IMR-90 (cell line): Measurements from ENCODE around the gene PCBP3.

Source experiments
- BHLHE40 ChIP-seq: fragments of 150-350 bp; IDR thresholded peaks from 2 replicates; pipeline ENCODE4 v1.6.1; 2016; ENCODE audit warnings: mild to moderate bottlenecking, low read depth, low read length
- CEBPB ChIP-seq: IDR thresholded peaks from 2 replicates; pipeline ENCODE4 v1.6.1; 2012; ENCODE audit warnings: low read depth, low read length, improper control_type of control experiment
- FOS ChIP-seq: fragments of 150-350 bp; IDR thresholded peaks from 2 replicates; pipeline ENCODE4 v1.6.1; 2016; ENCODE audit warnings: low read depth, low read length
- MAFK ChIP-seq: IDR thresholded peaks from 2 replicates; pipeline ENCODE4 v1.6.1; 2012; ENCODE audit warnings: low read depth, low read length, improper control_type of control experiment
- MAZ ChIP-seq: IDR thresholded peaks from 2 replicates; pipeline ENCODE4 v1.6.1; 2012; ENCODE audit warnings: low read depth, mild to moderate bottlenecking, low read length, improper control_type of control experiment, moderate library complexity, borderline replicate concordance
- MXI1 ChIP-seq: IDR thresholded peaks from 2 replicates; pipeline ENCODE4 v1.6.1; 2012; ENCODE audit warnings: low read depth, mild to moderate bottlenecking, low read length, moderate library complexity, borderline replicate concordance
- POLR2A ChIP-seq: IDR thresholded peaks from 2 replicates; pipeline ENCODE4 v1.6.1; 2012; ENCODE audit warnings: mild to moderate bottlenecking, low read depth, low read length
- RAD21 ChIP-seq: IDR thresholded peaks from 2 replicates; pipeline ENCODE4 v1.6.1; 2012; ENCODE audit warnings: low read length, improper control_type of control experiment
- RCOR1 ChIP-seq: IDR thresholded peaks from 2 replicates; pipeline ENCODE4 v1.6.1; 2012; ENCODE audit warnings: mild to moderate bottlenecking, low read length, improper control_type of control experiment; ENCODE audit not compliant: insufficient replicate concordance
- RFX5 ChIP-seq: IDR thresholded peaks from 2 replicates; pipeline ENCODE4 v1.8.0; 2012; ENCODE audit warnings: low read depth, mild to moderate bottlenecking, low read length, moderate library complexity
- SMC3 ChIP-seq: fragments of 150-350 bp; IDR thresholded peaks from 2 replicates; pipeline ENCODE4 v1.6.1; 2016; ENCODE audit warnings: low read depth, mild to moderate bottlenecking, antibody characterized with exemption, low read length, moderate library complexity
- USF2 ChIP-seq: fragments of 150-350 bp; IDR thresholded peaks from 2 replicates; pipeline ENCODE4 v1.6.1; 2017; ENCODE audit warnings: mild to moderate bottlenecking, antibody characterized with exemption, low read length, low read depth
- TF ChIP-seq, protein P1 (sequence below): conservative IDR thresholded peaks from 2 replicates; pipeline ENCODE4 v1.5.1; 2012; ENCODE audit warnings: mild to moderate bottlenecking, low read depth, low read length, improper control_type of control experiment

DNA sequence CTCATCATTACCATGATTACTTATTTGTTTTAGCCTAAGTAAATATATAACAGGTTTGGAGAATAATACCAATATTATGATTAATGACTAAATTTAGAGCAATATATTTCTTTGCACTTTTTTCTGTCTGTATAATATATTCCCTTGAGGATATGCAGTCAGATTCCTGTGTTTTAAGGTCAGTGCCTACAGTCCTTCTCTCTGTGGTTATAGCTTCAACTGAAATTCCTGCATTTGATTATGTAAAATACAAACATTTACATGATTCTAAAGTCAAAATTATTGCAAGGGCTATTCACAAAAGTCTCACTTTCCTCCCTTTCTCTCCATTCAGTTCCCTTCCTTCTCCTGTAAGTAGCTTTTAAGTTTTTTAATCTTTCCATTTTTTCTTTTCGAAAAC, 195.1 kb downstream of the PCBP3 start:
- TF ChIP-seq, protein P1, sequence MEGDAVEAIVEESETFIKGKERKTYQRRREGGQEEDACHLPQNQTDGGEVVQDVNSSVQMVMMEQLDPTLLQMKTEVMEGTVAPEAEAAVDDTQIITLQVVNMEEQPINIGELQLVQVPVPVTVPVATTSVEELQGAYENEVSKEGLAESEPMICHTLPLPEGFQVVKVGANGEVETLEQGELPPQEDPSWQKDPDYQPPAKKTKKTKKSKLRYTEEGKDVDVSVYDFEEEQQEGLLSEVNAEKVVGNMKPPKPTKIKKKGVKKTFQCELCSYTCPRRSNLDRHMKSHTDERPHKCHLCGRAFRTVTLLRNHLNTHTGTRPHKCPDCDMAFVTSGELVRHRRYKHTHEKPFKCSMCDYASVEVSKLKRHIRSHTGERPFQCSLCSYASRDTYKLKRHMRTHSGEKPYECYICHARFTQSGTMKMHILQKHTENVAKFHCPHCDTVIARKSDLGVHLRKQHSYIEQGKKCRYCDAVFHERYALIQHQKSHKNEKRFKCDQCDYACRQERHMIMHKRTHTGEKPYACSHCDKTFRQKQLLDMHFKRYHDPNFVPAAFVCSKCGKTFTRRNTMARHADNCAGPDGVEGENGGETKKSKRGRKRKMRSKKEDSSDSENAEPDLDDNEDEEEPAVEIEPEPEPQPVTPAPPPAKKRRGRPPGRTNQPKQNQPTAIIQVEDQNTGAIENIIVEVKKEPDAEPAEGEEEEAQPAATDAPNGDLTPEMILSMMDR, result no peak
- no peak for TF ChIP-seq SMC3
- TF ChIP-seq POLR2A, result no peak
- TF ChIP-seq RAD21, result no peak
- TF ChIP-seq MAFK, result no peak
- TF ChIP-seq USF2, result no peak
- TF ChIP-seq FOS, result no peak
- no peak for TF ChIP-seq BHLHE40
- no peak for TF ChIP-seq RCOR1
- TF ChIP-seq RFX5, result no peak
- TF ChIP-seq CEBPB, result no peak
- TF ChIP-seq MXI1, result no peak
- no peak for TF ChIP-seq MAZ
